Measurements from ENCODE around the gene ANKRD16.

Gene ANKRD16

DNA sequence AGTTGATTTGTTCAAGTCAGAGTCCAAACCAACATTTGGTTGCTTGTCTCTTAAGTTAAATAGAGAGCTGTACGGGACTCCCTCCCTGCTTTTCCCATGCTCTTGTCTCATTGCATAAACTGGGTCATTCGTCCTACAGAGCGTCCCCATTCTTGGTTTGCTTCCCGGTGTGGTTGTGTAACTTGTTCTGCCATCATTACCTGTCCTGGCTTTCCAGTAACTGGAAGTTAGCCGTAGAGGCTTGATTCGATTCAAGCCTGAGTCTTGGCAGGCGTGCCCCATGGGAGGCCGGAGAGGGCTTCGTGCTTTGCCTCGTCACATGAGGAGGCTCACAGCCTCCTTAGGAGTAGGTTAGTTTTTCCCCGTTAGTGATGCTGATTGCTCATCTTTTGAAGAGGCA lies 40.6 kb upstream of the ANKRD16 start:
- DNase-seq (ENCODE audit: low read depth): no peak
- no peak overlapping the region for H3K4me3 ChIP-seq (ENCODE audit: low read depth, low read length)
- TF ChIP-seq, protein P1, sequence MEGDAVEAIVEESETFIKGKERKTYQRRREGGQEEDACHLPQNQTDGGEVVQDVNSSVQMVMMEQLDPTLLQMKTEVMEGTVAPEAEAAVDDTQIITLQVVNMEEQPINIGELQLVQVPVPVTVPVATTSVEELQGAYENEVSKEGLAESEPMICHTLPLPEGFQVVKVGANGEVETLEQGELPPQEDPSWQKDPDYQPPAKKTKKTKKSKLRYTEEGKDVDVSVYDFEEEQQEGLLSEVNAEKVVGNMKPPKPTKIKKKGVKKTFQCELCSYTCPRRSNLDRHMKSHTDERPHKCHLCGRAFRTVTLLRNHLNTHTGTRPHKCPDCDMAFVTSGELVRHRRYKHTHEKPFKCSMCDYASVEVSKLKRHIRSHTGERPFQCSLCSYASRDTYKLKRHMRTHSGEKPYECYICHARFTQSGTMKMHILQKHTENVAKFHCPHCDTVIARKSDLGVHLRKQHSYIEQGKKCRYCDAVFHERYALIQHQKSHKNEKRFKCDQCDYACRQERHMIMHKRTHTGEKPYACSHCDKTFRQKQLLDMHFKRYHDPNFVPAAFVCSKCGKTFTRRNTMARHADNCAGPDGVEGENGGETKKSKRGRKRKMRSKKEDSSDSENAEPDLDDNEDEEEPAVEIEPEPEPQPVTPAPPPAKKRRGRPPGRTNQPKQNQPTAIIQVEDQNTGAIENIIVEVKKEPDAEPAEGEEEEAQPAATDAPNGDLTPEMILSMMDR (IDR thresholded peaks at IDR 0.05; ENCODE audit: low read depth, low read length, missing control alignments): no peak

DNA sequence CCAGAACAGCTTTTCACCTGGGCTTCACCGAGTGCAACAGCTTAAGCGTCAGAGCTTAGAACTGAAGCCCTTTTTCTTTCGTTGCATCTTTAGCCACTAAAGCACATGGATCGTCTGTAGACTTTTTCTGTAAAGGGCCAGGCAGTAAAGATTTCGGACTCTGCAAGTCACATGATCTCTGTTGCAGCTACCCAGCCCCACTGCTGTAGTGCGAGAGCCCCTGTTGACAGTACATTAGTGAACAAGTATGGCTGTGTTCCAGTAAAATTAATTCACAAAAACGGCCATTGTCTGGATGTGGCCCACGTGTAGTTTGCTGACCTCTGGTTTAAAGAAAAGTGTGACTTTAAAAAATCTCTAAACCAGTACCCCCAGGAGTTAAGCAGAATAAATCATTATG lies 39.7 kb upstream of the ANKRD16 start:
- no peak for DNase-seq (ENCODE audit: low read depth)
- TF ChIP-seq, protein P1 (IDR thresholded peaks at IDR 0.05; ENCODE audit: low read depth, low read length, missing control alignments): no peak
- no peak overlapping the region for H3K4me3 ChIP-seq (ENCODE audit: low read depth, low read length)

DNA sequence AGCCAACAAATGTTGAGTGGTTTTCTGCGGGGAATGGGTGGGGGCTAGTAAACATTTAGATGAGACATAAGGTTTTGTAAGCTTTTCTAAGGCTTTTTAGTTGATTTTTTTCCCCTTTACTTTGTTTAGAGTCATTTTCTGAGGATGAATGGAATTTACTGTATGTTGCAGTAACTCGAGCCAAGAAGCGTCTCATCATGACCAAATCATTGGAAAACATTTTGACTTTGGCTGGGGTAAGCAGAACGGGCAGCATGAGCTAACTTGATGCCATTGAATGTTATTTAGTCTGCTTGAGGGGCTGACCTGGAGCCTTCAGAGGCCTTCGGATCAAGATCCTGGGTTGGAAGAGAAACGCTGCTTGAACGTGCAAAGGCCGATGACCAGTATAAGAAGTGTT lies 37.6 kb upstream of the ANKRD16 start:
- DNase-seq (ENCODE audit: low read depth): no peak
- H3K4me3 ChIP-seq (ENCODE audit: low read depth, low read length): no peak overlapping the region
- TF ChIP-seq, protein P1 (IDR thresholded peaks at IDR 0.05; ENCODE audit: low read depth, low read length, missing control alignments): no peak

DNA sequence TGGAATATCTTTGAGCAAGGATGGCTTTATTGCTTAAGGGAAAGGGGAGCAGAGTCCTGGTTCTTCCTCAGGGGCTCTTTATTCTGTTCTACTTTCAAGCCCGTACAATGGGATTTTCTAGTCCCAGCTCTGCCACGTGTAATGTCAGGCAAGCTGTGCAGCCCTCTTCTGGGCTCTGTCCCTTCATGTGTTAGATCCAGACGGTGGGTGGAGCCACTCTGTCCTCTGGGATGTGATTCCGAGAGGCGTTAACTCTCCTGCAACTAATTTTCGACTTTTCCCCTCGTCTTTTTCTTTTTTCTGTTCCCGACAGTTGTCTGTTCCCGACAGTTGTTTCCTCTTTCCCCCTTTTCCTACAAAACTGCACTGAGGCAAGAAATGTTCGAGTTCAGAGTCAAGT lies 35.2 kb upstream of the ANKRD16 start:
- TF ChIP-seq, protein P1 (IDR thresholded peaks at IDR 0.05; ENCODE audit: low read depth, low read length, missing control alignments): no peak
- DNase-seq (ENCODE audit: low read depth): no peak
- no peak overlapping the region for H3K4me3 ChIP-seq (ENCODE audit: low read depth, low read length)

DNA sequence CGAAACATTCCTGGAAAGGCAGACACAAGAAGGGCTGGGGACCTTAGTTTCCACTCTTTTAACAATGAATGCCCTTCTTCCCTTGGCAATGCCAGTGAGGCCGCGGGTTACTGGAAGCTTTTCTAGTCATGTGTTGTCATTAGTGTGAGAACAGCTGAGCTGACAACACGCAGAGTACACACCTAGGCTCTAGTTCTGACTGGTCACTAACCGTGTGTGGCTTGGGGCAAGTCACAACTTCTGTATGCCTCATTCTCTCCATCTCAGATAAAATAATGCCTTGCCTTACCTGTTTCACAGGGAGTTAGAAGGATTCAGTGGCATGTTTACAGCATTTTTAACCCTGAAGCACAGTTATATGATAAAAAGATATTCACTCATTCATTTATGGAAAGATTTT lies 32.1 kb upstream of the ANKRD16 start:
- TF ChIP-seq, protein P1 (IDR thresholded peaks at IDR 0.05; ENCODE audit: low read depth, low read length, missing control alignments): no peak
- no peak overlapping the region for H3K4me3 ChIP-seq (ENCODE audit: low read depth, low read length)
- DNase-seq (ENCODE audit: low read depth): no peak

DNA sequence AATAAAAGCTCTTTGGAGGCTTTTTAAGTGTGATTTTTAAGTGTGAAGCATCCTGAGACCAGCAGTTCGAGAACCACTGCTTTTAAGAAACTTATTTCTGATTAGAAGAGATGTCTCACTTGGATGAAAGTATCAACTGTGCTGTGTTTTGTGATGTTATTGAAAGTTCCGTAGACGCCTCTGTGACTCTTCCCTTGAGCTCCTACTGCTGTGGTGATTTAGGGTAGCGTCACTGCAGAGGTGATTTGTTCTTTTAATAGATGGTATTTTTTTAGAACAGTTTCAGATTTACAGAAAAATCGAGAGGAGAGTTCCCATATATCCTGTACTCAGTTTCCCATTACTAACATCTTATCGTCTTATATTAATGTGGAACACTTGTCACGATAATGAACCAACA lies 29.9 kb upstream of the ANKRD16 start:
- TF ChIP-seq, protein P1 (IDR thresholded peaks at IDR 0.05; ENCODE audit: low read depth, low read length, missing control alignments): no peak
- no peak overlapping the region for H3K4me3 ChIP-seq (ENCODE audit: low read depth, low read length)
- no peak for DNase-seq (ENCODE audit: low read depth)

DNA sequence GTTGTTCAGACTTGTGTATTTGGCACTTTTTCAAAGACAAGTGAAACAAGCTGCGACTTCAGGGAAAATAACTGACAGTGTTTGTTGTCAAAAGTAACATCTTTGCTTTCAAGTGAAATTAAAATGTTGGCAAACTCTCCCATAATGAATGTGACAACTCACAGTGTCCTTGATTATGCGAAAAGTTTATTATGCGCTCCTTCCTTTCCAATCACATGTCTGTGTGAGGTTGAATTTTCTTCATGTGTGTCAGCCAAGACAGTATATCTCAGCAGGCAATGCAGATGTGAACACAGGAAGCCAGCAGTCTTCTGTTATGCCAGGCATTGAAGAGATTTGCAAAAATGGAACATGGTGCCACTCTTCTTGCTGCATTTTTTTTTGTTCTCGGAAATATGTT lies 29.1 kb upstream of the ANKRD16 start:
- DNase-seq (ENCODE audit: low read depth): no peak
- TF ChIP-seq, protein P1 (IDR thresholded peaks at IDR 0.05; ENCODE audit: low read depth, low read length, missing control alignments): no peak
- H3K4me3 ChIP-seq (ENCODE audit: low read depth, low read length): no peak overlapping the region
